Heart left ventricle (tissue), 13 donors: ENCODE results near the gene PAMR1.

Experiments
- CTCF ChIP-seq, 12 donors: fragments of 200-600 bp; sonication (generic) in 4 of 12; IDR thresholded peaks; one replicate each; pipeline versions ENCODE4 v1.5.0 to v1.8.0; 2018 to 2022; ENCODE audit warnings: antibody characterized with exemption in 12 of 12, mild to moderate bottlenecking in 5 of 12
- POLR2A ChIP-seq, 2 donors: fragments of 450-650 bp; IDR thresholded peaks; one replicate each; pipeline ENCODE4 v1.6.1; 2017; ENCODE audit warnings: antibody characterized with exemption in 2 of 2, mild to moderate bottlenecking in 2 of 2, moderate library complexity in 2 of 2
- donor health status: ischemic (EF 13 %, LVEDD 7.1; RV severe dilation, severe dysfunction).
- donor health status: DM: no; HTN: yes; CAD: no.
- donor health status: DM: no; HTN: no; CAD: no.
- donor health status: ischemic (EF 25% LVEDD 6.9; RV normal size, moderate dysfunction).
- donor health status: ischemic (EF 25% LVEDD 5.7; RV mildly dilated, moderate dysfunction).
- donor health status: ischemic (EF 35%, LVEDD 5.7; RV mildly dilated, moderate dysfunction).
- donor health status: nonischemic (EF 11% LVEDD 7.7; RV severe dilation, severe dysfunction).
- donor health status: DM: yes; HTN: yes; CAD: no.
- donor health status: PGD.
- donor health status: ischemic (EF 29% LVEDD 5.4; RV normal size, mild dysfunction).
- donor health status: nonischemic (EF 23%, LVEDD 6.1; RV moderate dilation, normal function).

- TF ChIP-seq CTCF (IDR thresholded peaks at IDR 0.05) (no peak), POLR2A (IDR thresholded peaks at IDR 0.05) (no peak)
Observed at GRCh38 chr11:35419184-35419829, 106.1 kb downstream of the PAMR1 start, which contains the start of gene SLC1A2.
